Colonic mucosa (tissue), 4 donors: ENCODE results near the gene LIN7A. TPM values are rescaled to one million over a fixed set of nuclear protein-coding genes. Genes with fewer than 3 reads are reported as not detected.
"Not testable (repeated sequence)": the region's sequence is repeated elsewhere in the genome, so short reads cannot be mapped to it uniquely, and the experiment has no call there.

Source experiments
- DNase-seq: peaks from one replicate; pipeline ENCODE4 v3.0.0-alpha.2; 2020
- H3K27ac ChIP-seq: fragments of 200-600 bp; one replicate; pipeline ENCODE4 v1.8.0; 2021
- H3K27me3 ChIP-seq: fragments of 200-600 bp; one replicate; pipeline ENCODE4 v1.8.0; 2021
- H3K36me3 ChIP-seq: fragments of 200-600 bp; one replicate; pipeline ENCODE4 v1.8.0; 2021
- H3K4me1 ChIP-seq: fragments of 200-600 bp; one replicate; pipeline ENCODE4 v1.8.0; 2021; ENCODE audit warnings: mild to moderate bottlenecking
- H3K4me3 ChIP-seq: fragments of 200-600 bp; one replicate; pipeline ENCODE4 v1.8.0; 2021
- H3K9ac ChIP-seq, 2 donors: one replicate each; pipeline ENCODE4 v1.7.0; 2013; ENCODE audit warnings: control low read depth in 2 of 2, low read depth in 2 of 2, low read length in 2 of 2
- H3K9me3 ChIP-seq: fragments of 200-600 bp; one replicate; pipeline ENCODE4 v1.8.0; 2021
- intact Hi-C: fragments of 100-400 bp; cut with DNase I; formaldehyde crosslinking; loops from one replicate; pipeline ENCODE4 v1.14.1; 2022
- total RNA-seq, 2 donors: library from RNA; stranded (reverse); fragmentation: NEBNext Ultra II Directional in 1 of 2; extraction: Animal tissue kit (Norgen Biotek cat#: 25700) in 1 of 2; gene quantifications; one replicate each; pipeline ENCODE4 v1.2.1, GENCODE V29; 2021
- TF ChIP-seq, protein P1 (sequence below): fragments of 200-600 bp; IDR thresholded peaks from one replicate; pipeline ENCODE4 v1.8.0; 2022; ENCODE audit warnings: antibody characterized with exemption, mild to moderate bottlenecking
- donor health status: healthy.
- donor health status: DM: no; HTN: no; CAD: no.
- donor health status: DM: no; HTN: no; CAD: no.

LIN7A gene
- total RNA-seq, 2 donors from 2014 or later: 0.17 to 1.8 TPM

DNA sequence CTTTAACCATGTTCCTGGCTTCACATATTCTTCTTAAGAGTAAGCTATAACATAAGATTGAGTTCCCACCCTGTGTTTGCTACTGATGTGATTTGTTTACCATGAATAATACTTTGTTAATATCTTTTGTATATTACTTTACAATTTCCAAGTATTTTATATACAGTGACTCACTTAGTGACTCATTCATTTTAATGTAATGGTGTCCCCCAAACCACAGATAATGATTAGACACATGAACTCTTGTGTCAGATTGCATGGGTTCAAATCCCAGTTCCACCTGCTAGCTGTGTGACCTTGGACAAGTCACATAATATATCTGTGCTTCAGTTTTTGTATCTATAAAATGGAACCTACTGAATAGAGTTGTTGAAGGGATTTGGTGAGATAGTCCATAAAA is 144.9 kb downstream of the LIN7A start:
- TF ChIP-seq, protein P1, sequence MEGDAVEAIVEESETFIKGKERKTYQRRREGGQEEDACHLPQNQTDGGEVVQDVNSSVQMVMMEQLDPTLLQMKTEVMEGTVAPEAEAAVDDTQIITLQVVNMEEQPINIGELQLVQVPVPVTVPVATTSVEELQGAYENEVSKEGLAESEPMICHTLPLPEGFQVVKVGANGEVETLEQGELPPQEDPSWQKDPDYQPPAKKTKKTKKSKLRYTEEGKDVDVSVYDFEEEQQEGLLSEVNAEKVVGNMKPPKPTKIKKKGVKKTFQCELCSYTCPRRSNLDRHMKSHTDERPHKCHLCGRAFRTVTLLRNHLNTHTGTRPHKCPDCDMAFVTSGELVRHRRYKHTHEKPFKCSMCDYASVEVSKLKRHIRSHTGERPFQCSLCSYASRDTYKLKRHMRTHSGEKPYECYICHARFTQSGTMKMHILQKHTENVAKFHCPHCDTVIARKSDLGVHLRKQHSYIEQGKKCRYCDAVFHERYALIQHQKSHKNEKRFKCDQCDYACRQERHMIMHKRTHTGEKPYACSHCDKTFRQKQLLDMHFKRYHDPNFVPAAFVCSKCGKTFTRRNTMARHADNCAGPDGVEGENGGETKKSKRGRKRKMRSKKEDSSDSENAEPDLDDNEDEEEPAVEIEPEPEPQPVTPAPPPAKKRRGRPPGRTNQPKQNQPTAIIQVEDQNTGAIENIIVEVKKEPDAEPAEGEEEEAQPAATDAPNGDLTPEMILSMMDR: no peak
- intact Hi-C loops: no loop called here
- H3K9me3 ChIP-seq: no peaks in the 10 kb centered on the region

DNA sequence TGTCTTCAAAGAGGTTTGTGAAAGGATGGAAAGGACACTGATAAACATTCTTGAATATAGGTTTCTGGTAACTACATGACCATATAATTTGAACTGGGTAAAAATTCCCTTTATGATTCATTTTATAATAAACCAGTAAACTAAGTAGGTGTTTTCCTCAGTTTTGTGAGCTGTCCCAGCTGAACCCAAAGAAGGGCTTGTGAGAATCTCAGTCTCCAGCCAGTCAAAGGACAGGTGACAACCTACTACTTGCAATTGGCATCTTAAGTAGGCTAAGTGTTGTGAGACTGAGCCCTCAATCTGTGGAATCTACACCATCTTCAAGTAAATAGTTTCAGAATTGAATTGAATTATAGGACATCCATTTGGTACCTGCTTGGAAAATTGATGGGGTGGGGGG is 145.9 kb downstream of the LIN7A start:
- intact Hi-C loops: no loop called here

More for the DNA sequence above, 144.9 kb downstream of the LIN7A start:
- Histone ChIP-seq H3K4me1 (no peaks in the 10 kb centered on the region), H3K9ac (no peak overlapping the region), H3K27me3 (no peaks in the 10 kb centered on the region), H3K4me3 (no peak overlapping the region), H3K27ac (no peak overlapping the region), H3K36me3 (no peaks in the 10 kb centered on the region)
- DNase-seq: no peak

GRCh38 chr12:80788407-80788806 is 149.3 kb downstream of the LIN7A start:
- intact Hi-C loops: not testable (repeated sequence)

More for the DNA sequence above, 145.9 kb downstream of the LIN7A start:
- Histone ChIP-seq H3K36me3 (no peaks in the 10 kb centered on the region), H3K4me3 (no peak overlapping the region), H3K9ac (no peak overlapping the region), H3K4me1 (no peaks in the 10 kb centered on the region), H3K27ac (no peak overlapping the region), H3K9me3 (no peaks in the 10 kb centered on the region), H3K27me3 (no peaks in the 10 kb centered on the region)
- TF ChIP-seq, protein P1: no peak
- no peak for DNase-seq

DNA sequence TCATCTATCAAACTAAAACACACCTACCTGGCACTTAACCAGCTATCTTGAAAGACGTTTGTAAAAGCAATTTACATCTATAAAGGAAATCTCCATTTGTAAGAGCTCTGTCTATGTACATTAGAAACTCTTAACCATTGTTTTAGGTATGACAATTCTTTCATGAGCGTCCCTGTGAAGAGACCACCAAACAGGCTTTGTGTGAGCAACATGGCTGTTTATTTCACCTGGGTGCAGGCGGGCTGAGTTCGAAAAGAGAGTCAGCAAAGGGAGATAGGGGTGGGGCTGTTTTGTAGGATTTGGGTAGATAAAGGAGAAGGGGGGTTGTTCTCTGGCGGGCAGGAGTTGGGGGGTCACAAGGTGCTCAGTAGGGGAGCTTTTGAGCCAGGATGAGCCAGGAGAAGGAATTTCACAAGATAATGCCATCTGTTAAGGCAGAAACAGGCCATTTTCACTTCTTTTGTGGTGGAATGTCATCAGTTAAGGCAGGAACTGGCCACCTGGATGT is 154.7 kb downstream of the LIN7A start:
- DNase-seq, H3K4me1 ChIP-seq, intact Hi-C loops, H3K9ac ChIP-seq, H3K36me3 ChIP-seq, H3K27me3 ChIP-seq, H3K9me3 ChIP-seq, H3K27ac ChIP-seq, H3K4me3 ChIP-seq: not testable (repeated sequence)

More at GRCh38 chr12:80788407-80788806, 149.3 kb downstream of the LIN7A start:
- not testable (repeated sequence) for H3K4me1 ChIP-seq, H3K9me3 ChIP-seq, H3K27me3 ChIP-seq, H3K4me3 ChIP-seq, H3K36me3 ChIP-seq, DNase-seq, H3K27ac ChIP-seq, H3K9ac ChIP-seq

GRCh38 chr12:80781313-80781712 is 156.4 kb downstream of the LIN7A start:
- H3K4me3 ChIP-seq: no peak overlapping the region
- no peaks in the 10 kb centered on the region for H3K4me1 ChIP-seq
- H3K36me3 ChIP-seq: no peaks in the 10 kb centered on the region
- intact Hi-C loops: no loop called here
- no peak for DNase-seq
- H3K27me3 ChIP-seq: no peaks in the 10 kb centered on the region
- H3K27ac ChIP-seq: no peak overlapping the region
- TF ChIP-seq, protein P1: no peak
- no peaks in the 10 kb centered on the region for H3K9me3 ChIP-seq
- no peak overlapping the region for H3K9ac ChIP-seq

DNA sequence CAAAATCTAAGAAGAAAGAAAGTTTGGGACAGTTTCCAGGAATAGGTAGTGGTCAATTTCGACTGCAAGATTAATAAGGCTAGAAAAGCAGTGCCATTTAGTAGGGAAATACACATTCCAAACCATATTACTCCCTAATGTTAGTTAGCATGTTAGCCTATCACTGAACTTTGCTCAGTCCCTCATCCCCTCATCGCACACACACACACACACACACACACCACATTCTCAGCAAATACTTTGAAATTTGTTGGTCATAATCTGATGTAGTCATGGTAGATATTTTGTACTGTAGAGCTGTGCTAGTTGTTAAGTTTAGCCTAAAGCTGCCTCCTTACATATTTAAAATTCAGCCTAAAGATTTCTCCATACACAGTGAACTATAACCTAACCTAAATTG is 157.0 kb downstream of the LIN7A start:
- DNase-seq: no peak
- Histone ChIP-seq H3K27ac (no peak overlapping the region), H3K4me1 (no peaks in the 10 kb centered on the region), H3K36me3 (no peaks in the 10 kb centered on the region), H3K9ac (no peak overlapping the region), H3K4me3 (no peak overlapping the region), H3K27me3 (no peaks in the 10 kb centered on the region), H3K9me3 (no peaks in the 10 kb centered on the region)
- TF ChIP-seq, protein P1: no peak
- intact Hi-C loops: no loop called here
